Measurements from ENCODE around the gene VEZF1.
"Not testable (repeated sequence)": the region's sequence is repeated elsewhere in the genome, so short reads cannot be mapped to it uniquely, and the experiment has no call there.

The VEZF1 gene

GRCh38 chr17:57975044-57975443 lies 13.0 kb downstream of the VEZF1 start:
- DNase-seq (ENCODE audit: low read depth, low spot score), result no peak

GRCh38 chr17:57974053-57974824 lies 13.8 kb downstream of the VEZF1 start:
- not testable (repeated sequence) for DNase-seq (ENCODE audit: low read depth, low spot score)

- DNase-seq (ENCODE audit: low read depth, low spot score), result no peak
Measured at GRCh38 chr17:57972151-57972550, 15.9 kb downstream of the VEZF1 start.

DNA sequence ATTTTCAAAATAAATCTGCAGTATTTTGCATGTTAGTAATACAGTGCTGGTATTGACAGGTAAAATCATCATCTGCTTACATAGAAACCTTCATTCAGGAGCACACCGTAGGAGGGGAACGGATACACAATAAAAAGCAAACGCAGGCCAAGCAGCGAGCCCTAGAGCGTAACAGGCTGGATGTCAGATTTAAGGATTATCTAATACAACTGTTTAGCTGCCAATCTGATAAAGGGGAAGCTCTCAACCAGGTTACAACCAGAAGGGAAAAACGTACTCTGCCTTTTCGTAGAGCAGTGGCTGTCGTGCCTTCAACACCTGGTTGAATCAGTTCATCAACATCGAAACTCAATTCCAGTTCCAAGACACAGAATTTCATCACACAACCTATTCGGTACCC lies 16.5 kb downstream of the VEZF1 start:
- DNase-seq (ENCODE audit: low read depth, low spot score), result no peak

GRCh38 chr17:57970710-57971109 lies 17.3 kb downstream of the VEZF1 start:
- no peak for DNase-seq (ENCODE audit: low read depth, low spot score)

- no peak for DNase-seq (ENCODE audit: low read depth, low spot score)
Measured at GRCh38 chr17:57968456-57968855, 19.6 kb downstream of the VEZF1 start.

- no peak for DNase-seq (ENCODE audit: low read depth, low spot score)
Measured at GRCh38 chr17:57966875-57967274, 21.2 kb downstream of the VEZF1 start.

DNA sequence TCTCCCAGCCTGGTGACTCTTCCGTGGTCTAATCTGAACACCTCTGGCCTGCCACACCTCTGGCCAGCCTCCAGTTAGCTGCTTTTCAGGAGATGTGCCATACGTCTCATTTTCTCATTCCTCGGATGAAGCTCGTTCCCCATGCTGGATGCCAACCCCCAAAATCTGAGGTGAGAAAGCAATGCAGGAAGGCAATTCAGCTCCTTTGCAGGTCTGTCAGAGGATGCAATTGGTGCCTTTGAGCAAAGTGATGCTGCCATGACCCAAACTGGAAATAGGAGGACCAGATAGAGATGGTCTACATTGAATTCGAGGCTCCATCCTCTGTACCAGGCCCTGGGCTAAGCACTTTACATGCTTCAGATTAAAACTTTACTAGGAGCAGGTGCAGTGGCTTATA lies 21.8 kb downstream of the VEZF1 start:
- no peak for DNase-seq (ENCODE audit: low read depth, low spot score)

GRCh38 chr17:57965521-57966160 lies 22.4 kb downstream of the VEZF1 start:
- no peak for DNase-seq (ENCODE audit: low read depth, low spot score)

- no peak for DNase-seq (ENCODE audit: low read depth, low spot score)
Measured at GRCh38 chr17:57963149-57963511, 24.9 kb downstream of the VEZF1 start.

GRCh38 chr17:57962279-57963148 lies 25.5 kb downstream of the VEZF1 start:
- no peak for DNase-seq (ENCODE audit: low read depth, low spot score)

GRCh38 chr17:57959929-57960328 lies 28.1 kb downstream of the VEZF1 start:
- no peak for DNase-seq (ENCODE audit: low read depth, low spot score)

- DNase-seq (ENCODE audit: low read depth, low spot score), result not testable (repeated sequence)
Measured at GRCh38 chr17:57958391-57958790, 29.7 kb downstream of the VEZF1 start.

DNA sequence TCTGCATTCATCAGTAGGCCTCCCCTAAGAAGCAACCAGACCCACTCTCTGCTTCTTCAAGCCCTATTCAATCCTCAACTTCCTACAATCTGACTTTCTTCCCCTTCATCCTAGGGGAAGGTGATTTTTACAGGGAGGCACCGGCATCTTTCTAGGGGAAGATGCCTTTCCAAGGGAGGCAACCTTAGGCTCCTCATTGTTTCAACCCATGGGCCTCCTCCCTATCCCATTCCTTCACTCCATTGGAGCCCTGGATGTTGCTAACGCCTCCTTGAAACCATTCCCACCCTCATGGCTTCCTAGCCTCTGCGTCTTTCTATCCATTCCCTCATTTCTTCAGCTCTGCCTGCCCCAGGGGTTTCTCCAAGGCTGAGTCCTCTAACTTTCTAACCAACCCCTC lies 30.2 kb downstream of the VEZF1 start:
- DNase-seq (ENCODE audit: low read depth, low spot score), result no peak

DNA sequence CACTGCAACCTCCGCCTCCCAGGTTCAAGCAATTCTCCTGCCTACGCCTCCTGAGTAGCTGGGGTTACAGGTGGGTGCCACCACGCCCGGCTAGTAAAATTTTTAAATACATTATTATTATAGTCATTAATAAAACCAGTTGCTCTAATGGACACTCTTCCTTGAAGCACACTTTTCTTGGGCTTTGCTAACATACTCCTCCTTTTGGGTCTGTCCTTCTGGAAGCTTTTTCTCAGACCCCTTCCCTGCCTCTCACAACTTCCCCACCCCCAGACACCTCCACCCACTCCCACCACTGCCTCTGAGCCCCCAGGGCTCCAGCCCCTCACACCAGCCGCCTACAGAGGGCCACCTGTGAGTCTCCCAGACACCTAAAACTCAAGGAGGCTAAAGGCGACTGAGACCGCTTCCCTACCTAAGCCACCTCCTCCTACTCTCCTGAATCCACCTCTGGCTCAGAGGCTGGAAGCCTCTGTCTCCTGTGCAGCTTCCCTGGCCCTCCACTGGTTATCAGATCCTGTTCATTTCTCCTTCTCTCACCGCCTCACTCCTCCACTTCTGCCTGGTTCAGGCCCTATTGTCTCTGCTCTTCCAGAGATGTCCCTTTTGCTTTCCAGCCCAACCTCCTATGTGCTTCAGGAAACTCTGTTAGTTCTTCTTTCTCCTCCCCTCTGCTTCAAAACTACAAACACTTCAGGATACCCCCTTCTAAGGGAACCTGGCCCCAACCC lies 30.8 kb downstream of the VEZF1 start:
- no peak for DNase-seq (ENCODE audit: low read depth, low spot score)

GRCh38 chr17:57956291-57957119 lies 31.5 kb downstream of the VEZF1 start:
- peak; percentile 34 for DNase-seq (ENCODE audit: low read depth, low spot score)

DNA sequence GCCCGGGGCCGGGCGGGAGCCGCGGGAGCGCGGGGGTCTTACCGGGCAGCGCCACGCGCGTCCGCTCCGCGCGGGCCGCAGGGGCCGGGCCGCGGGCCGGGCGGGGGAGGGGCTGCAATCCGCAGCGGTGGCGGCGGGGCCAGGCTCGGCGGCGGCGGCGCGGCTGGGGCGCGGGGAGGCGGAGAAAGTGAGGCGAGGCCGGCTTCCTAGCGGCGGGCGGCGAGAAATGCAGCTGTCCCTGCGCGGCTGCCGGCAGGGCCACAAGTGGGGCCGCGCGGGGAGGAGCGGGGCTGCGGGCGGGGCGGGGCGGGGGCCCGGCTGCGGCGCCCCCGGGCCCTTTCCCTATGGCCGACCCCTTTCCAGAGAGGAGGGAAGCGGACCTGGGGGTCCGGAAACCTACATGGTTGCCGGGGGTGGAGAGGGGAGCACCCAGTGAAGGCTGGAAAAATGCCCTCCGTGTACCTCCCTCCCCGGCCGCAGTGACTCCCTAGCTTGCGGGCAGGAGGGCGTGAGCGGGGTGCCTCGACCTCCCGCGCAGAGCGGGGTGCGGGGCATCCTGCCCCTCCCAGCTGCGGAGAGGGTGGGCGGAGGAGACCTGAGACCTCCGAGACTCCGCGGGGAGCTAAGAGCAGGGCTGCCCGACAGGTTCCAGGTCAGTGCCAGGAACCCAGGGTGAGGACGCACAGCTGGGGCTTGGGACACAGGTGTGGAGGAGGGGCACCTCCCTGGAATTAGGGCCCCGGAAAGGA lies 32.7 kb downstream of the VEZF1 start, which contains the start of gene CUEDC1:
TSS of gene CUEDC1 (minus strand) at position 230 of the 749 bp plus-strand sequence. CDS start 69,848 bp downstream, outside the sequence.
- DNase-seq (ENCODE audit: low read depth, low spot score), result peak; percentile 44

GRCh38 chr17:57954397-57955182 lies 33.5 kb downstream of the VEZF1 start:
- peak; percentile 89 for DNase-seq (ENCODE audit: low read depth, low spot score)
